Activated gamma-delta T cell (primary cell): ENCODE results near the gene BIN2.
A peak's percentile ranks its signal among the peaks of the same experiment; 100 is the strongest.
"Not testable (repeated sequence)": the region's sequence is repeated elsewhere in the genome, so short reads cannot be mapped to it uniquely, and the experiment has no call there.

Experiments
- DNase-seq: peaks from one replicate; lab custom pipeline; 2025; lab: John Stamatoyannopoulos, UW

Gene BIN2

GRCh38 chr12:51311389-51311788 lies 12.6 kb downstream of the BIN2 start:
- DNase-seq = no peak

GRCh38 chr12:51307655-51308593 lies 16.1 kb downstream of the BIN2 start:
- no peak for DNase-seq

GRCh38 chr12:51306507-51306906 lies 17.5 kb downstream of the BIN2 start:
- DNase-seq = no peak

GRCh38 chr12:51300768-51301167 lies 23.2 kb downstream of the BIN2 start:
- DNase-seq = not testable (repeated sequence)

GRCh38 chr12:51295651-51296050 lies 28.3 kb downstream of the BIN2 start:
- no peak for DNase-seq

- not testable (repeated sequence) for DNase-seq
Measured at GRCh38 chr12:51294097-51294496, 29.9 kb downstream of the BIN2 start.

GRCh38 chr12:51293696-51294095 lies 30.3 kb downstream of the BIN2 start:
- no peak for DNase-seq

GRCh38 chr12:51291603-51292513 lies 32.1 kb downstream of the BIN2 start:
- DNase-seq = not testable (repeated sequence)

- DNase-seq = no peak
Measured at GRCh38 chr12:51285843-51286242, 38.1 kb downstream of the BIN2 start.

- no peak for DNase-seq
Measured at GRCh38 chr12:51281202-51281924, 42.6 kb downstream of the BIN2 start.

- no peak for DNase-seq
Measured at GRCh38 chr12:51275088-51275487, 48.9 kb downstream of the BIN2 start.

- not testable (repeated sequence) for DNase-seq
Measured at GRCh38 chr12:51272810-51273209, 51.2 kb downstream of the BIN2 start.

- no peak for DNase-seq
Measured at GRCh38 chr12:51270951-51271518, 52.9 kb downstream of the BIN2 start.

- DNase-seq = peak; percentile 49
Measured at GRCh38 chr12:51270067-51270950, 53.7 kb downstream of the BIN2 start, which contains the start of gene SMAGP. TSS of gene SMAGP (minus strand) at chr12:51270415. CDS start at chr12:51269278, 1,137 bp downstream.

GRCh38 chr12:51269174-51270066 lies 54.6 kb downstream of the BIN2 start:
- peak; percentile 46 for DNase-seq

- DNase-seq = no peak
Measured at GRCh38 chr12:51265024-51265423, 59.0 kb downstream of the BIN2 start.

GRCh38 chr12:51264297-51264696 lies 59.7 kb downstream of the BIN2 start:
- no peak for DNase-seq

GRCh38 chr12:51263341-51263740 lies 60.6 kb downstream of the BIN2 start:
- no peak for DNase-seq

- DNase-seq = no peak
Measured at GRCh38 chr12:51262758-51263177, 61.2 kb downstream of the BIN2 start.
